Activated T-helper 1 cell treated with anti-CD3 and anti-CD28 coated beads, Interleukin-12 subunit alpha, Interleukin-12 subunit beta, Interleukin-2, Interleukin-4 antibody, amounts not matched to agents 30 ng/mL and 10 ng/mL and 1 ng/mL, durations not matched to agents 14 hours and 24 hours and 36 hours (primary cell): ENCODE measurements around the gene HSD3B7. TPM values are rescaled to one million over a fixed set of nuclear protein-coding genes. Genes with fewer than 3 reads are reported as not detected.
"Not testable (repeated sequence)": the region's sequence is repeated elsewhere in the genome, so short reads cannot be mapped to it uniquely, and the experiment has no call there.

Source experiments
- DNase-seq: peaks from one replicate; pipeline ENCODE4 v3.0.0; 2021; ENCODE audit warnings: low spot score
- H3K27ac Mint-ChIP-seq: one replicate; pipeline ENCODE4 v1.8.0; 2021; ENCODE audit warnings: mild to moderate bottlenecking, mixed read lengths
- H3K27me3 Mint-ChIP-seq: one replicate; pipeline ENCODE4 v1.8.0; 2022; ENCODE audit warnings: mild to moderate bottlenecking, moderate library complexity, mixed read lengths; ENCODE audit not compliant: insufficient read depth
- H3K36me3 Mint-ChIP-seq: one replicate; pipeline ENCODE4 v1.8.0; 2021; ENCODE audit warnings: low read depth, mixed read lengths
- H3K4me1 Mint-ChIP-seq: one replicate; pipeline ENCODE4 v1.8.0; 2021; ENCODE audit warnings: low read depth, mixed read lengths
- H3K4me3 Mint-ChIP-seq: one replicate; pipeline ENCODE4 v1.8.0; 2021; ENCODE audit warnings: mild to moderate bottlenecking, moderate library complexity, mixed read lengths
- H3K9me3 Mint-ChIP-seq: one replicate; pipeline ENCODE4 v1.8.0; 2021; ENCODE audit warnings: mixed read lengths
- intact Hi-C: fragments of 100-400 bp; cut with micrococcal nuclease; formaldehyde crosslinking; loops from one replicate; pipeline ENCODE4 v1.15.1; 2024
- total RNA-seq: library from RNA; stranded (reverse); gene quantifications from 2 replicates; pipeline ENCODE4 v1.2.3, GENCODE V29; 2022

The HSD3B7 gene
- total RNA-seq, 1 donor from 2014 or later: 3.3 TPM

- intact Hi-C loops, H3K36me3 Mint-ChIP-seq, H3K27ac Mint-ChIP-seq, H3K9me3 Mint-ChIP-seq, DNase-seq, H3K4me1 Mint-ChIP-seq, H3K4me3 Mint-ChIP-seq: not testable (repeated sequence)
- peaks cover 41% of the 10 kb centered on the region for H3K27me3 Mint-ChIP-seq
Observed at GRCh38 chr16:31013292-31013691, 28.3 kb downstream of the HSD3B7 start.

GRCh38 chr16:31016018-31016417, 31.0 kb downstream of the HSD3B7 start:
- DNase-seq: no peak
- intact Hi-C loops: no loop called here
- Mint-ChIP-seq H3K27me3 (peaks cover 28% of the 10 kb centered on the region), H3K36me3 (no peaks in the 10 kb centered on the region), H3K27ac (no peak overlapping the region), H3K4me3 (no peak overlapping the region), H3K9me3 (no peaks in the 10 kb centered on the region), H3K4me1 (no peaks in the 10 kb centered on the region)

- DNase-seq, H3K9me3 Mint-ChIP-seq, H3K4me3 Mint-ChIP-seq, intact Hi-C loops, H3K27ac Mint-ChIP-seq, H3K4me1 Mint-ChIP-seq, H3K36me3 Mint-ChIP-seq: not testable (repeated sequence)
- peaks cover 13% of the 10 kb centered on the region for H3K27me3 Mint-ChIP-seq
Observed at GRCh38 chr16:31017756-31018155, 32.7 kb downstream of the HSD3B7 start.

GRCh38 chr16:31020536-31020935, 35.5 kb downstream of the HSD3B7 start:
- intact Hi-C loops: no loop called here
- H3K4me1 Mint-ChIP-seq: peaks cover 9% of the 10 kb centered on the region
- H3K9me3 Mint-ChIP-seq: no peaks in the 10 kb centered on the region
- no peak overlapping the region for H3K27ac Mint-ChIP-seq
- H3K27me3 Mint-ChIP-seq: peaks cover 3% of the 10 kb centered on the region
- no peaks in the 10 kb centered on the region for H3K36me3 Mint-ChIP-seq
- DNase-seq: no peak
- H3K4me3 Mint-ChIP-seq: no peak overlapping the region

- Mint-ChIP-seq H3K27ac (no peak overlapping the region), H3K9me3 (no peaks in the 10 kb centered on the region), H3K36me3 (no peaks in the 10 kb centered on the region), H3K27me3 (no peaks in the 10 kb centered on the region), H3K4me3 (no peak overlapping the region), H3K4me1 (peaks cover 9% of the 10 kb centered on the region)
- no peak for DNase-seq
- intact Hi-C loops: no loop called here
Observed at GRCh38 chr16:31022544-31023251, 37.7 kb downstream of the HSD3B7 start.

GRCh38 chr16:31023252-31023602, 38.2 kb downstream of the HSD3B7 start:
- H3K4me3 Mint-ChIP-seq: no peak overlapping the region
- peaks cover 9% of the 10 kb centered on the region for H3K4me1 Mint-ChIP-seq
- intact Hi-C loops: no loop called here
- DNase-seq: no peak
- no peaks in the 10 kb centered on the region for H3K9me3 Mint-ChIP-seq
- H3K36me3 Mint-ChIP-seq: no peaks in the 10 kb centered on the region
- H3K27ac Mint-ChIP-seq: no peak overlapping the region
- H3K27me3 Mint-ChIP-seq: no peaks in the 10 kb centered on the region

GRCh38 chr16:31023627-31024226, 38.7 kb downstream of the HSD3B7 start:
- Mint-ChIP-seq H3K9me3 (no peaks in the 10 kb centered on the region), H3K27me3 (no peaks in the 10 kb centered on the region), H3K4me3 (no peak overlapping the region), H3K27ac (no peak overlapping the region), H3K4me1 (peaks cover 9% of the 10 kb centered on the region), H3K36me3 (no peaks in the 10 kb centered on the region)
- DNase-seq: no peak
- intact Hi-C loops: no loop called here

GRCh38 chr16:31025339-31025738, 40.3 kb downstream of the HSD3B7 start:
- Mint-ChIP-seq H3K36me3 (no peaks in the 10 kb centered on the region), H3K4me3 (no peak overlapping the region), H3K9me3 (no peaks in the 10 kb centered on the region), H3K27ac (no peak overlapping the region), H3K4me1 (peaks cover 9% of the 10 kb centered on the region), H3K27me3 (no peaks in the 10 kb centered on the region)
- intact Hi-C loops: no loop called here
- DNase-seq: no peak

GRCh38 chr16:31029272-31029671, 44.3 kb downstream of the HSD3B7 start:
- H3K4me3 Mint-ChIP-seq: no peak overlapping the region
- peak overlapping the region; percentile 23 for H3K27ac Mint-ChIP-seq
- peaks cover 5% of the 10 kb centered on the region for H3K36me3 Mint-ChIP-seq
- peaks cover 16% of the 10 kb centered on the region for H3K4me1 Mint-ChIP-seq
- H3K27me3 Mint-ChIP-seq: no peaks in the 10 kb centered on the region
- intact Hi-C loops: no loop called here
- H3K9me3 Mint-ChIP-seq: no peaks in the 10 kb centered on the region
- DNase-seq: no peak

GRCh38 chr16:31031276-31031675, 46.3 kb downstream of the HSD3B7 start:
- intact Hi-C loops: no loop called here
- H3K27me3 Mint-ChIP-seq: no peaks in the 10 kb centered on the region
- DNase-seq: no peak
- peak overlapping the region; percentile 55 for H3K27ac Mint-ChIP-seq
- H3K4me3 Mint-ChIP-seq: peak overlapping the region; percentile 19
- peaks cover 24% of the 10 kb centered on the region for H3K4me1 Mint-ChIP-seq
- no peaks in the 10 kb centered on the region for H3K9me3 Mint-ChIP-seq
- peaks cover 17% of the 10 kb centered on the region for H3K36me3 Mint-ChIP-seq

- peak; percentile 97 for DNase-seq
- Mint-ChIP-seq H3K4me3 (peak within 1 kb of the TSS; percentile 95), H3K27ac (peak within 1 kb of the TSS; percentile 92), H3K9me3 (no peaks in the 10 kb centered on the region), H3K36me3 (peaks cover 20% of the 10 kb centered on the region), H3K27me3 (no peaks in the 10 kb centered on the region), H3K4me1 (peaks cover 24% of the 10 kb centered on the region)
- intact Hi-C loops: loop anchor here (1.0 to 2.0 kb wide), 13 partner anchors 36 to 426 kb away; partner anchors contain the start of genes ARMC5, KAT8, PHKG2 and SETD1A
Observed at GRCh38 chr16:31032736-31033708, 48.0 kb downstream of the HSD3B7 start, which contains the start of gene STX4. Gene STX4 (plus strand): TSS chr16:31033558. CDS start chr16:31033806, 248 bp downstream.

GRCh38 chr16:31033709-31034492, 48.9 kb downstream of the HSD3B7 start:
- H3K4me3 Mint-ChIP-seq: peak overlapping the region; percentile 95
- H3K4me1 Mint-ChIP-seq: peaks cover 24% of the 10 kb centered on the region
- intact Hi-C loops: loop anchor here (1.0 to 2.0 kb wide), 14 partner anchors 37 to 835 kb away; partner anchors contain the start of genes ARMC5, KAT8, PHKG2 and SETD1A
- H3K27ac Mint-ChIP-seq: peak overlapping the region; percentile 92
- no peaks in the 10 kb centered on the region for H3K9me3 Mint-ChIP-seq
- H3K36me3 Mint-ChIP-seq: peaks cover 25% of the 10 kb centered on the region
- no peaks in the 10 kb centered on the region for H3K27me3 Mint-ChIP-seq
- DNase-seq: peak; percentile 83
